Activated CD4-positive, alpha-beta T cell treated with anti-CD3 and anti-CD28 coated beads, Interleukin-2, amount 50 U/mL, for 16 hours (primary cell): ENCODE data around the gene LRBA.
A peak's percentile ranks its signal among the peaks of the same experiment; 100 is the strongest.
"Not testable (repeated sequence)": the region's sequence is repeated elsewhere in the genome, so short reads cannot be mapped to it uniquely, and the experiment has no call there.

Experiments
- DNase-seq: peaks from one replicate; pipeline ENCODE4 v3.0.0-alpha.2; 2020

The LRBA gene

DNA sequence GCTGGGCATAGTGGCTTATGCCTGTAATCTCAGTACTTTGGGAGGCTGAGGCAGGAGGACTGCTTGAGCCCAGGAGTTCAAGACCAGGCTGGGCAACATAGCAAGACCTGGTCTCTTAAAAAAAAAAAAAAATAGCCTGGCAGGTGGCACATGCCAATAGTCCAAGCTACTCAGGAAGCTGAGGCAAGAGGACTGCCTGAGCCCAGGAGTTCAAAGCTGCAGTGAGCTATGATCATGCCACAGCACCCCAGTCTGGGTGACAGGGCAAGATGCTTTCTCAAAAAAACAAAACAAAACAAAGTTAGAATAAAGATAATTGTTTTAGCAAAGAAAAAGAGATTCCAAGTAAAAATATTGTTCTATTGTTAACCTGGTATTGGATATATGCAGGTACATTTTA, 75.0 kb downstream of the LRBA start:
- no peak for DNase-seq

DNA sequence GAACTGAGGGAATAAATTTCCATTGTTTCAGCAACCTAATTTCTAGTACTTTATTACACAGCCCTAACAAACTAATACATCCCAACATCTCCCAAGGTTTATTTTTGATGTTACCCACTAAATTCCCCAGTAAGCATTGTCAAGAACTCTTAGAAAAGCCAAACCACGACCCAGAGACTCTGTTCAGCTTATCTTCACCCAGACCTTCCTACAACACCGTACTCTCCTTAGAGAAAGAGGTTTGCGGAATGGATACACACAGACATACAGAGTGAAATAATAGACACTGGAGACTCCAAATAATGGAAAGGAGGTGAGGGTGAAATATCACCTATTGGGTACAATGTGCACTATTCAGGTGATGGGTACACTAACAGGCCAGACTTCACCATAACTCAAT, 75.6 kb downstream of the LRBA start:
- no peak for DNase-seq

DNA sequence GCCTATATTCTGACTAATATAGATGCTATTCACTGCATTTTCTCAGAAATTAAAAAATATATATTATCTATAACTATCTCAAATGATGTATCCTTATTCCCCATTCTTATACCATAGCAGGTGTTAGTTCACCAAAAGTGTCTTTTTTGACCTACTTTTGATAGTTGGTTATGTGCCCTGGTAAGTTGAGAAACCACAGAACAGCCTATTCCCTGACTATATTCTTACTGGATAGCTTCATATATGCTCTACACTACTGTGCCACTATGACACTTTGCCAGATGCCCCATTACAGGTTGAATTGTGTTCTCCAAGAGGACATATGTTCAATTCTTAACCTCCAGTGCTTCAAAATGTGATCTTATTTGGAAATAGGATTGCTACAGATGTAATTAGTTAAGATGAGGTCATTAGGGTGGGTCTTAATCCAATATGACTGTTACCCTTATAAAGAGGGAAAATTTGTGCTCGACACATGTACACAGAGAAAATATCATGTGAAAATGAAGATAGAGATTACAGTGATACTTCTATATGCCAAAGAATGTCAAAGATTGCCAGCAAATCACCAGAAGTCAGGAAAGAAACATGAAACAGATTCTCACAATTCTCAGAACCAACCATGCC, 76.1 kb downstream of the LRBA start:
- DNase-seq = no peak

DNA sequence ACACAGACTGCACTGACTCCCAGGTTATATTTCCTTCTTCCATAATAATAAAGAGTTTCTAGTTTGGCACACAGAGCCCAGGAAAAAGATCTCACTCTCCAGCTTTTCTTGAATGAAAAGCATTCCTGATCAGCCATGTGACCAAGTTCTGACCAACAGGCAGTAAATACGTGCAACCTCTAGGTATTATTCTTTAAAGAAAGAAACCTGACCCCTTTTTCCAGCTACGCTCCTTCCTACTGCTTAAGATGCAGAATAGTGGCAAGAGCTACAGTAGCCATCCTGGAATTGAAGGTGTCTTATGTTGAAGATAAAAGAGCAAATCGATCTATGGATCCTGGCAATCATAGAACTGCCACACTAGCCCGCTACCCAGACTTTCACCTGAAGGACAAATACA, 76.7 kb downstream of the LRBA start:
- DNase-seq = no peak

DNA sequence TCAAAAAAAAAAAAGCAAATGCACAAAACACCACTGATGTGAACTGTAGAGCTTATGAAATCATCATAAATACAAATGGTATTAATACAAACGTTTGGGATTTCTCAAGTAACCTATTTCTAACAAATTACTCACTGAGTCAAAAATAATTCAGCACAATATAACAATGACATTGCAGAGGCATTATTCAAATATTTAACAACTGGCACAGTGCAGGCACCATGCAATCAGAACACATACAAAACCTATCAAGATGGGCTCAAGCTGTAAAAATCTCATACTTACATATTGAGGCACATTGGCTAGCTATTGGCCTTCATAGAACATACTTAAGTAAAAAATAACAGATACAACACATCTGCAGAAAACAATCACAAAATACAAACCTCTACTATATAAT, 81.1 kb downstream of the LRBA start:
- no peak for DNase-seq

DNA sequence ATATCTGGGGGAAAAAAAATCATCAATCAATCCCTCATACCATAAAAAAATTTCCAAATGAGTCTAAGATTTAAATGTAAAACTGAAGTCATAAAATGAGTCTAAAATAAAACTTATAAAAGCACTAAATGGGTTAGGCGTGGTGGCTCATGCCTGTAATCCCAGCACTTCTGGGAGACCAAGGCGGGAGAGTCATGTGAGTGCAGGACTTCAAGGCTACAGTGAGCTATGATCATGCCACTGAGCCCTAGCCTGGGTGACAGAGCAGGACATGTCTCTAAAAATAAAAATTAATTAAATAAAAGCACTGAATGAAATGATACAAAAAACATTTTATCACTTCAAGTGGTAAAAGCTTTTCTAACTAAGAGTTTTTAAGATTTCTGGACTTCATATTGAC, 83.3 kb downstream of the LRBA start:
- DNase-seq = no peak

DNA sequence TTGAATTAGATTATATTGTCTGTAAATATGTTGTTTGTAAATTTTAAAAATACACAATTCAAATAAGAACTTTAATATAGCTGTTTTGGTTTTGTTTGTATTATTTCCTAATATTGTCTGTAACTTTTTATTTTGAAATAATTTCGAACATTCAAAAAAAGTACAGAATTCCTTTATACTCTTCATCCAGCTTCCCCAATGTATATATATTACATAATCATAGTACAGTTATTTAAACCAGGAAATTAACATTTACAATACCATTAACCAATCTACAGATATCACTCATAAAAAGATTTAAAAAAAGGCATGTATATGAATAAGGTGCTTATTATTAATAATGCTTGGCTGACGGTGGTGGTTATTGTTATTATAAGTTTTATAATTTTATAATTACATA, 84.1 kb downstream of the LRBA start:
- no peak for DNase-seq

DNA sequence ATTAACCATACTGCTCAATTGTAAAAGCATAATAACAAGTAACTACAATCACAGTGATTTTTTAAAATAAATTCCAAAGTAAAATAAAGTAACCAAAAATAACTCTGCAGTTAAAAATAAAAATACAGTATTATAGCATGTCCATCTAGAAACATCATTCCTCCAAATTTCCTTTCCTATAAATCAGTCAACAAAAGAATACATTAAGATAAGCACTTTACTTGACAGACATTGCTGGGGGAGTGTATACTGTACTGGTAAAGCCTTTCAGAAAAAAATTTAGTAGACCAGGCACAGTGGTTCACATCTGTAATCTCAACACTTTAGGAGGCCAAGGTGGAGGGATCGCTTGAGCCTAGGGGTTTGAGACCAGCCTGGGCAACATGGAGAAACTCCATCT, 91.1 kb downstream of the LRBA start:
- DNase-seq = no peak

DNA sequence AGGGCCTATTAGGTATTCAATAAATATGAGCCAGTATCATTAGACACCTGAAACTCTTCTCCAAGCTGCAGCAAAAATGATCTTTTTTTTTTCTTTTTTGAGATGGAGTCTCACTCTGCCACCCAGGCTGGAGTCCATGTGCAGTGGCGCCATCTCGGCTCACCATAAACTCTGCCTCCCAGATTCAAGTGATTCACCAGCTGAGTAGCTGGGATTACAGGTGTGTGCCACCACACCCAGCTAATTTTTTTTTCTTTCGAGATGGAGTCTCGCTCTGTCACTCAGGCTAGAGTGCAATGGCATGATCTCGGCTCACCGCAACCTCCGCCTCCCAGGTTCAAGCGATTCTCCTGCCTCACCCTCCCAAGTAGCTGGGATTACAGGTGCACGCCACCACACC, 93.6 kb downstream of the LRBA start:
- DNase-seq = not testable (repeated sequence)

DNA sequence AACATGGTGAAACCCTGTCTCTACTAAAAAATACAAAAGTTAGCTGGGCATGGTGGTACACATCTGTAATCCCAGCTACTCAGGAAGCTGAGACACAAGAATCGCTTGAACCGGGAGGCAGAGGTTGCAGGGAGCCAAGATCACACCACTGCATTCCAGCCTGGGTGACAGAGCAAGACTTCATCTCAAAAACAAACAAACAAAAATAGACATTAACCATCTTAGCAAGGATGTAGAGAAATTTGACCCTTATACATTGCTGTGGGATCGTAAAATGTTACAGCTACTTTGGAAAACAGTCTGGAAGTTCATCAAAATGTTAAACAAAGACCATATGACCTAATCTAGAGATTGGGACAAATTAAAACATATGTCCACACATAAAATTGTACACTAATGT, 96.5 kb downstream of the LRBA start:
- DNase-seq = not testable (repeated sequence)

DNA sequence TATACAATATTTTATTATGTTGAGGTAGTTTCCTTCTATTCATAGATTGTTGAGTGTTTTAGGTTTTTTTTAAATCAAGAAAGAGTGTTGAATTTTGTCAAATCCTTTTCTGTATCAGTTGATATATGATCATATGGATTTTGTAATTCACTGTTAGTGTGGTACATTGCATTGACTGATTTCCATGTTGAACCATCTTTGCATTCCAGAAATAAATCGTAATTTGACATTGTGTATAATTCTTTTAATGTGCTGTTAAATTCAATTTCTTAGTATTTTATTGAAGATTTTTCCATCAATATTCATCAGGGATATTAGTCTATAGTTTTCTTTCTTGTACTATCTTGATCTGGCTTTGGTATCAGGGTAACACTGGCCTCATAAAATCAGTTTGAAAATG, 103.8 kb downstream of the LRBA start:
- no peak for DNase-seq

DNA sequence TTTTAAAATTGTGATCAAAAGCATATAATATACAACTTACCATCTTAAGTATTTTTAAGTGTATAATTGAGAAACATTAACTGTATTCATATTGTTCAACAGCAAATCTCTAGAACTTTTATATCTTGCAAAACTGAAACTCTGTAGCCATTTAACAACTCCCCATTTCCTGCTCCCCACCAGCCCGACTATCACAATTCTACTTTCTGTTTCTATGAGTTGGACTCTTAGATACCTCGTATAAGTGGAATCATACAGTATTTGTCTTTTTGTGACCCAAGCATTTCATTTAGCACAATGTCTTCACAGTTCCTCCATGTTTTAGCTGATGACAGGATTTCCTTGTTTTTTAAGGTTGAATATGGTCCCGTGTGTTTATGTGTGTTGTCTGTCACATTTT, 106.0 kb downstream of the LRBA start:
- peak; percentile 15 for DNase-seq

DNA sequence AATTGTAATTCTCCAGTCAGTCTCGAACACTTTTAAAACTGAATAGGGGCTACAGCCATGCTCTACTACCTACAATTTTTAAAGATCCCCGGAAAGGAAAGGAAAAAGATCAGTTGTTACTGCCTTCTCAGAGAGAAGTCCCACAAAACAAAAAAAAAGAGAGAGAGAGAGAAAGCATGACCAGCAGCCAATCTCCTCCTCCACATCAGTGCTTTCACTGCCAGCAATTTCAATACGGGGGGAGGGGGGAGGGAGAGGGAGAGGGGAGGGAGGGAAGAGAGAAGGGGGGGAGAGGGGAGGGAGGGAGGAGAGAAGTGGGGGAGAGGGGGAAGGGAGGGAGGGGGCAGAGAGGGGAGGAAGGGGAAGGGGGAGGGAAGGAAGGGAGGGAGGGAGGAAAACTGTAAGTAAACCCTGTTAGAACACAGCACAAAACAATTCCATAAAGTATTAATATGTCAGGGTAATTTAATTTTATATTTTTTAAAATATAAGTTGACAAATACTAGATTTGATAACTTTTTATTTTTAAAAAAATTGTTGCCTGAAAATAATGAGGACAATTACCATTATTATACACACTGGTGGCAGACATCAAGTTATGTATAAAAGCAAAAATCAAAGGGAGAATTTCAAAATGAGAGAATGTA, 108.0 kb downstream of the LRBA start:
- no peak for DNase-seq

DNA sequence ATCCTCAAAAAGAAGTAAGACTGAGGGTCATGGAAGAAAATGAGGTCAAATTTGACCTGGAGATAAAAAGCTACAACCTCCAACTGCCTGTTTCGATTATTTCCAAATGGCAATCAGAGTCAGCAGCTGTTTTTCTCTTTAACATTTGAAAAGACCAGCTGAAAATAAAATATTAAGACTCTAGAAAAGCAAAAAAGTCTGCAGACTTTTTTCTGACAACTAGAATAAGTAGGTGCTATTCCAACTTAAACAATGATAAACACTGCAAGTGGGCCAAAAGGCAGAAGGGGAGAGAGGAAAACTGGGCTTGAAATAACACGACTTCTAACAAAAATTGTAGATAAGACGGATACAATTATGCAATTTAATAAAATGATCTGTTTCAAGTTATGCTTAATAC, 110.4 kb downstream of the LRBA start:
- no peak for DNase-seq

DNA sequence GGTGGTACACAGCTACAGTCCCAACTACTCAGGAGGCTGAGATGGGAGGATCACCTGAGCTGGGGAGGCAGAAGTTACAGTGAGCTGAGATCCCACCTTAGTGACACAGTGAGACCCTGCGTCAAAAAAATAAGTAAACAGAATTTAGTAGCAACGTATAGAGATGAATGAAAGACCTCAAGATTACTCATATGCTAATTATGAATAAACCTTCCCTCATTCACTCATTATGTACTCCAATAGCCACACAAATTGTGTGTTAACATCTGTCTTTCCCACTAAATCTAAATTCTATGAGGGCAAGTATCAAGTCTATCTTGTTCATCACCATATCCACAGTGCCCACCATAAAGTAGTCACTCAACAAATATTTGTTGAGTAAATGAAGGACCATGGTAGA, 111.5 kb downstream of the LRBA start:
- no peak for DNase-seq

DNA sequence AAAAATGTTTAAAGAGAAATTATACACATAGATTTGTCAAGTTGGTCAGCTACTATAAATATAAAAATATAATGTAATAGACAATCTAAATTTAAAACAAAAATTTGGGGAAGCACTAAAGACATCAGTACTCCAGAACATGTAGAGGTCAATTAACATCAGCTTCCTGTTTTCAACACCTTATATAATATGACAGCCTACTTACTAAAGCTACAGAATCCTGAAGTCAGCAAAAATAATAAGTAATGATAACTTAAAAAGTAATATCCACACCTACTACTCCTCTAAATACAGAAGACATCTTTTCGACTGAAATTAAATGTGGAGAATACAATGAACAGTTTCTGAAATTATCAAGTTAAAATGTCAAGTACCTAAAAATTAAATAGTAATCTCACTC, 118.6 kb downstream of the LRBA start:
- DNase-seq = no peak

DNA sequence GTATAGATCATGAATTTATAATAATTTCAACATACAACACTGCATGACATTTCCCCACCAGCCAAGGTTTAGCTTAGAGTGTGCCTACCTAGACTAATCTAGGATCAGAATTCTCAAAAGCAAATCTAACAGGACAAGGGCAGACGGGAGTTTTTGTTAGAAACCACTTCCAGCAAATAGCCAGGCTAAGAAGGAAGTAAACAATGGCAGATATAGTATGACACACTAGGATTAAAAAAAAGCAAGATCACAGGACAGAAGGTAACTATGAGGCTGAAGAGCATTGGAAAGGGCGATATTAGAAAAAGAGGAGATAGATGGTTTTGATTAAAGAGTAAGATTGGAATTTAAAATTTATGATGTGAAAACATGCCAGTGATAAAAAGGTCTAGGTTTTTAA, 124.8 kb downstream of the LRBA start:
- no peak for DNase-seq

DNA sequence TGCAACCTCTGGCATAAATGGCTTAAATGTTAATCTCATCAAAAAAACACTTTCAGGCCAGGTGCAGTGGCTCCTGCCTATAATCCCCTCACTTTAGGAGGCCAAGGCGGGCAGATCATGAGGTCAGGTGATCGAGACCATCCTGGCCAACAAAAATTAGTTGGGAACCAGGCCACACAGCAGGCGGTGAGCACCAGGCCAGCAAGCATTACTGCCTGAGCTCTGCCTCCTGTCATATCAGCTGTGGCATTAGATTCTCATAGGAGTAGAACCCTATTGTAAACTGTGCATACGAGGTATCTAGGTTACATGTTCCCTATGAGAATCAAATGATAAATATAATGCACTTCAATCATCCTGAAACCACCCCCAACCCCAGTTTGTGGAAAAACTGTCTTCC, 125.8 kb downstream of the LRBA start:
- no peak for DNase-seq

DNA sequence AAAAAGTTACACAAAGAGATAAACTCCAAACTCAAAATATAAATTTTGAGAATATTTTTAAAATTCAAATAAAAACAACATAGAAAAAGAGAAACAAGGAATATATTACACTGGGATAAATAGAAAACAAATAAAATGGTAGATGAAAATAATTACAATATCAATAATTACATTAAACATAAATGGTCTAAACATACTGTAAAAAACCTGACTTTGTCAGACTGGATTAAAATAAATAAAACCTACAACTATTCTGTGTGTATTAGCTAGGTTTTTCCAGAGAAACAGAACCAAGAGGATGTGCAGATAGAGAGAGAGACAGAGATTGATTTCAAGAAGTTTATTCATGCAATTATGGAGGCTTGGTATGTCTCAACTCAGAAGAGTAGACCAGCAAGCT, 126.5 kb downstream of the LRBA start:
- no peak for DNase-seq

DNA sequence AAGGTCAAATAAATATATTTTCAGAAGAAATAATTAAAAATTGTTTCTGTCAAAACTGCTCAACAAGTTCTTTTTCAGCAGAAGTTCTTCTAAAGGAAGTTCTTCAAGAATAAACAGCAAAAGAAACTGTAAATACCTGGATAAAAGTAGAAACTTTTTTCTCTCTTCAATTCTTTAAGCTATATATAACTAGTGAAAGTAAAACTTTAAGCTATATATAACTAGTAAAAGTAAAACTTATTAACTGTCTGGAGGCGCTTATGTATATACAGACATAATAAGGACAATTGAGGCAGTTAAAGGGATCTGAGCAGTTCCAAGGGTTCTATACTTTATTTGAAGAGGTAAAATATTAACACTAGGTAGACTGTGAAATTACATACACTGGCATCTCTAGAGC, 126.9 kb downstream of the LRBA start:
- no peak for DNase-seq

DNA sequence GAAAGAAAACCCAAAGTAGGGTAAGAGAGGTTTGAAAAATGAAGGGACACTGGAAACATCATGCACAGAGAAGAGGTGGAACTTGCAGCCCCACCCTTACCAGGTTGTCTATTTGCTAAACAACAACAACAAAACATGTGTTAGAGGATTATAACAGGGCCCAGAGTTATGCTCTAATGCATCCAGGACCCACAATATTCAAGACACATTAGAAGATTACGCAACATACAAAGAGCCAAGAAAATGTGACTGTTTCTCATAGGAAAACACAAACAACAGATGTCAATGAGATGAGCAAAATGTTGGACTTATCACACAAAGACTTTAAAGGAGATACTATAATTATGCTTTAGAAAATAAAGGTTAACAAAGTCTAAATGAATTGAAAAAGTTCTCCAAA, 128.5 kb downstream of the LRBA start:
- DNase-seq = no peak

DNA sequence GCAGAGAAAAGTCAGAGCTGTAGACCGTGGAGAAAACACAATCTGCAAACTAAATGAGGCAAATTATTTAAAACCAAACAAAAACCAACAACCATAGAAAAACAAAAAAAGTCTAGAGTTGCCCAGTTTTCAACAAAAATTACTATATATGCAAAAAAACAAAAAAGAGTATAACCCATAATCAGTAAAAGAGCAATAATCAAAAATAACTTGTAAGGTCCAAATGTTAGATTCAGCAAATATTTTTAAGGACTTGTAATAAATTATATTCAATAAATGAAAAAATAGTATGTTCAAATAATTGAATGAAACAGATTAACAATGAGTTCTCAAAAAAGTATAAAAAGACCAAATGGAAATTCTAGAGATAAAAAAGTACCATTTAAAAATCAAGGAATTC, 130.5 kb downstream of the LRBA start:
- no peak for DNase-seq

DNA sequence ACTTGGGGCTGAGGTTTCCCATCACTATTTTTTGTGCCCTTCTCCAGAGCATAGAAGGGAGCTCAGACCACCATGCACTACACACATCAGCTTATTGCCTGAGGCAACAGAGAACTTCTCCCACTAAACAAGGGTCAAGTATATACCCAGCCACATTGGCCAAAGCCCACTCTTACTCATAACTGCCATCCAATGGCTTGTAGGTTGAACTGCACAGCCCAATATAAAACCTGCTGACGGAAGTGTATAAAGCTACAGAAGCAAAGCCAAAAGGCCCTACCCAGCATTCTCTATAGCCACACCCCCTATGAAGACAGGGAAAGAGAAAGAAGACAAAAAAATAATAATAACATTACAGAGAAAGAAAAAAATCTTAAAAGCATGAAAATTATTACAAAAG, 139.7 kb downstream of the LRBA start:
- DNase-seq = no peak

DNA sequence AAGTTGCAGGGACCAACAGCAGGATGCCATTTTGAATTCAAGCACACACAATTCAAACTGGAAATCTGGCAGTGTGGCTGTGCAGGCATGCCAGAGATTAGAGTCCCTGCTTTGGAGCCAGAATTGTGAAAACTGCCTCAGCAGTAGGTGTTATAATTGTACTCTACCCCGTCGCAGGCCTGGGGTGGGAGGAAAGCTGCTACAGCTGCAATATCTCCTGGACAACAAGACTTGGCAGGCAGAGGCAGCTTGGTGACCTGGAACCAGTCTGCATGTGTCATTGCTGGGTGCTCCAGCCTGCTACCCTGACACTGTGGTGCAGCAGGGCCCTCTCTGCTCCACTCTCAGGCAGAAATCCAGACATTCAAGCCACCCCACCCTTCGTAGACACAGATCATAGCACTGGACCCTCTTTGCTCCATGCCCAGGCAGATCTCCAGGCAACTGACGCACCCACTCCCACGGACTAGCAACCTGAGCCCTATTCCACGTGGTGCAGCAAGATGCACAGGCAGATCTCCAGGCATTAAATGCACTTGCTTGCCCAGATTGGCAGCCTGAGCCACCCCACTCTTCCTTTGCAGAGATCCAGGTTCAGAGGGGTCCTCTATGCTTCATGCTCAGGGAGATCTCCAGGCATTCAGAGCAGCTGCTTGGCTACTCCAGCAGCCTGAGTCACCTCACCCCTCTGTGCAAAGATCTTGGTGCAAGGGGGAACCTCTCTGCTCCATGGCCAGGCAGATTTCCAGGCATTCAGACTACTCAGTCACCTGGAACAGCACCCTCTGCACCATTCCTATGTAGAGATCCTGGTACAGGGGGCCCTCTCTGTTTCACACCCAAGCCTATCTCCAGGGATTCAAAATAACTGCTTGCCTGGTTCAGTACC, 140.5 kb downstream of the LRBA start:
- no peak for DNase-seq
